ENCODE measurements around the gene UIMC1.

DNA sequence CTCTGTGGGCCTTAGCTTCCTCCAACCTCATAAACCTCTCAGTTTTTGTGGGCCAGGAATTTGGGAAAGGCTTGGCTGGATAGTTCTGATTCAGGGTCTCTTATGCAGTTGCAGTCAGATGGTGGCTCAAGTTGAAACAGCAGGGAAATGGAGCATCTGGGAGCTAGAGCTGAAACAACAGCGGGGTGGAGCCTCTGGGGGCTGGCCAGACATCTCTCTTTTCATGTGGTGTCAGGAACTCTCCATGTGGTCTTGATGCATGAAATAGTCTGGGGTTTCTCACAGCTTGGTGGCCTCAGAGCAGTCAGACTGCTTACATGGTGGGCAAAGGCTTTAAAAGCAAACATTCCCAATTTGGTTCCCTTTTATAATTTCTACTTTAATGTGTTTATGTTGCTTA, 29.4 kb upstream of the UIMC1 start:
- TF ChIP-seq, protein P1, sequence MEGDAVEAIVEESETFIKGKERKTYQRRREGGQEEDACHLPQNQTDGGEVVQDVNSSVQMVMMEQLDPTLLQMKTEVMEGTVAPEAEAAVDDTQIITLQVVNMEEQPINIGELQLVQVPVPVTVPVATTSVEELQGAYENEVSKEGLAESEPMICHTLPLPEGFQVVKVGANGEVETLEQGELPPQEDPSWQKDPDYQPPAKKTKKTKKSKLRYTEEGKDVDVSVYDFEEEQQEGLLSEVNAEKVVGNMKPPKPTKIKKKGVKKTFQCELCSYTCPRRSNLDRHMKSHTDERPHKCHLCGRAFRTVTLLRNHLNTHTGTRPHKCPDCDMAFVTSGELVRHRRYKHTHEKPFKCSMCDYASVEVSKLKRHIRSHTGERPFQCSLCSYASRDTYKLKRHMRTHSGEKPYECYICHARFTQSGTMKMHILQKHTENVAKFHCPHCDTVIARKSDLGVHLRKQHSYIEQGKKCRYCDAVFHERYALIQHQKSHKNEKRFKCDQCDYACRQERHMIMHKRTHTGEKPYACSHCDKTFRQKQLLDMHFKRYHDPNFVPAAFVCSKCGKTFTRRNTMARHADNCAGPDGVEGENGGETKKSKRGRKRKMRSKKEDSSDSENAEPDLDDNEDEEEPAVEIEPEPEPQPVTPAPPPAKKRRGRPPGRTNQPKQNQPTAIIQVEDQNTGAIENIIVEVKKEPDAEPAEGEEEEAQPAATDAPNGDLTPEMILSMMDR (IDR thresholded peaks at IDR 0.05) = no peak
- no peak for TF ChIP-seq POLR2A (IDR thresholded peaks at IDR 0.05)

Measured in lower leg skin (tissue), 3 donors.